ENCODE data around the gene P2RY1. TPM values are rescaled to one million over a fixed set of nuclear protein-coding genes. Genes with fewer than 3 reads are reported as not detected.

Gene P2RY1
- total RNA-seq, 1 experiment from 2014 or later: 6.3 TPM

DNA sequence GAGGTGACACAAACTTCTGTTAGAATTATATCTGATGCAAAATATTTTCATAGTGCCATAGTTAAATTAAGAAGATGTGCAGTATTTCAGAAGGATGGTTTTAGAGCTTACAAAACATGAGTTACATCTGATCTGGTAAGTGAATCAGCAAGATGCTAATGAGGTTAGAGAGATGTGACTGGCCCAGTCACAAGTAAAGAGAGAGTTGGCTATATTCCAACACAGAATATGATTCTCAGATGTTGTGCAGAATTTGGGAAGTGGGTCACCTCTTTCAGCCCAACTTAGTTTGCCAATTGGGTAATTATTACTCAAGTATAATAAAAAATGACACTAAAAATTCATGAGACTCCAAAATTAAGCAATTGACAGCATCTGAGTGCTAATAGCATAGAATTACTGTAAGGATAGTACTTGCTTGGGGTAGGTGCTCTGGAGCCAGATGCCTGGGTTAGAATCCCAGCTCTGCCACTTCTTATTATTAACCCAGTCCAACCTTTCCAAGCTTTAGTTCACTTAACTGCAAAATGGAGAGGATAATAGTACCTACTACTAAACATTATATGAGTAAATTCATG lies 30.8 kb downstream of the P2RY1 start:
- H2BK12ac ChIP-seq (ENCODE audit: insufficient read length, low read depth, low read length): no peak overlapping the region
- H2BK15ac ChIP-seq (ENCODE audit: low read depth, low read length): no peak overlapping the region
- H3T11ph ChIP-seq (ENCODE audit: low read length): no peak overlapping the region
- H3K9me3 ChIP-seq (ENCODE audit: control insufficient read depth, low read depth, low read length): no peaks in the 10 kb centered on the region
- H2BK120ac ChIP-seq (ENCODE audit: low read depth, low read length, poor library complexity, severe bottlenecking): no peak overlapping the region
- H3K4ac ChIP-seq (ENCODE audit: low read depth, low read length): no peak overlapping the region
- H3K27me3 Mint-ChIP-seq (ENCODE audit: low read depth): no peaks in the 10 kb centered on the region
- no peaks in the 10 kb centered on the region for H3K9me3 Mint-ChIP-seq
- no peak overlapping the region for H3K9ac ChIP-seq (ENCODE audit: extremely low read depth, insufficient read length, low read length)
- H3K4me1 Mint-ChIP-seq: no peaks in the 10 kb centered on the region
- DNase-seq: no peak
- no peak overlapping the region for H4K91ac ChIP-seq (ENCODE audit: insufficient read length, low read depth, low read length)
- no peak overlapping the region for H3K4me2 ChIP-seq (ENCODE audit: insufficient read depth, insufficient read length, low read length)
- no peak overlapping the region for H4K5ac ChIP-seq (ENCODE audit: insufficient read length, low read depth, low read length)
- H3K27ac Mint-ChIP-seq: no peak overlapping the region
- H2BK20ac ChIP-seq (ENCODE audit: low read depth, low read length, poor library complexity, severe bottlenecking): no peak overlapping the region
- H3K18ac ChIP-seq (ENCODE audit: insufficient read length, low read depth, low read length): no peak overlapping the region
- TF ChIP-seq, protein P1, sequence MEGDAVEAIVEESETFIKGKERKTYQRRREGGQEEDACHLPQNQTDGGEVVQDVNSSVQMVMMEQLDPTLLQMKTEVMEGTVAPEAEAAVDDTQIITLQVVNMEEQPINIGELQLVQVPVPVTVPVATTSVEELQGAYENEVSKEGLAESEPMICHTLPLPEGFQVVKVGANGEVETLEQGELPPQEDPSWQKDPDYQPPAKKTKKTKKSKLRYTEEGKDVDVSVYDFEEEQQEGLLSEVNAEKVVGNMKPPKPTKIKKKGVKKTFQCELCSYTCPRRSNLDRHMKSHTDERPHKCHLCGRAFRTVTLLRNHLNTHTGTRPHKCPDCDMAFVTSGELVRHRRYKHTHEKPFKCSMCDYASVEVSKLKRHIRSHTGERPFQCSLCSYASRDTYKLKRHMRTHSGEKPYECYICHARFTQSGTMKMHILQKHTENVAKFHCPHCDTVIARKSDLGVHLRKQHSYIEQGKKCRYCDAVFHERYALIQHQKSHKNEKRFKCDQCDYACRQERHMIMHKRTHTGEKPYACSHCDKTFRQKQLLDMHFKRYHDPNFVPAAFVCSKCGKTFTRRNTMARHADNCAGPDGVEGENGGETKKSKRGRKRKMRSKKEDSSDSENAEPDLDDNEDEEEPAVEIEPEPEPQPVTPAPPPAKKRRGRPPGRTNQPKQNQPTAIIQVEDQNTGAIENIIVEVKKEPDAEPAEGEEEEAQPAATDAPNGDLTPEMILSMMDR (conservative IDR thresholded peaks at IDR 0.05): no peak
- H3K79me2 ChIP-seq (ENCODE audit: insufficient read depth, low read length): no peaks in the 10 kb centered on the region
- no peak overlapping the region for H2AK5ac ChIP-seq (ENCODE audit: insufficient read length, low read length)
- H2AFZ ChIP-seq (ENCODE audit: low read length): no peak overlapping the region
- no peaks in the 10 kb centered on the region for H4K20me1 ChIP-seq (ENCODE audit: control insufficient read depth, insufficient read depth, insufficient read length)
- no peak overlapping the region for H3K14ac ChIP-seq (ENCODE audit: insufficient read depth, low read length)
- no peaks in the 10 kb centered on the region for H3K79me1 ChIP-seq (ENCODE audit: insufficient read depth, low read depth, low read length, poor library complexity, severe bottlenecking)
- H3K23me2 ChIP-seq (ENCODE audit: insufficient read length, low read depth, low read length, poor library complexity, severe bottlenecking): no peaks in the 10 kb centered on the region
- no peaks in the 10 kb centered on the region for H3K27me3 ChIP-seq (ENCODE audit: insufficient read depth, low read length)
- no peak overlapping the region for H4K8ac ChIP-seq (replicated peaks; ENCODE audit: insufficient read length, low read depth, low read length)
- no peaks in the 10 kb centered on the region for H3K4me1 ChIP-seq (ENCODE audit: insufficient read depth, low read length)
- no peak overlapping the region for H3K56ac ChIP-seq (ENCODE audit: insufficient read length, low read depth, low read length)
- H3K27ac ChIP-seq (ENCODE audit: insufficient read length, low read depth, low read length): no peak overlapping the region
- H3K23ac ChIP-seq (ENCODE audit: insufficient read length, low read depth, low read length): no peak overlapping the region
- H3K4me3 Mint-ChIP-seq: no peak overlapping the region
- H3K36me3 Mint-ChIP-seq (ENCODE audit: insufficient read depth in 1 of 3, low read depth in 3 of 3): no peaks in the 10 kb centered on the region
- H2BK5ac ChIP-seq (ENCODE audit: insufficient read length, low read length): no peak overlapping the region
